ENCODE results near the gene ARHGAP6.

DNA sequence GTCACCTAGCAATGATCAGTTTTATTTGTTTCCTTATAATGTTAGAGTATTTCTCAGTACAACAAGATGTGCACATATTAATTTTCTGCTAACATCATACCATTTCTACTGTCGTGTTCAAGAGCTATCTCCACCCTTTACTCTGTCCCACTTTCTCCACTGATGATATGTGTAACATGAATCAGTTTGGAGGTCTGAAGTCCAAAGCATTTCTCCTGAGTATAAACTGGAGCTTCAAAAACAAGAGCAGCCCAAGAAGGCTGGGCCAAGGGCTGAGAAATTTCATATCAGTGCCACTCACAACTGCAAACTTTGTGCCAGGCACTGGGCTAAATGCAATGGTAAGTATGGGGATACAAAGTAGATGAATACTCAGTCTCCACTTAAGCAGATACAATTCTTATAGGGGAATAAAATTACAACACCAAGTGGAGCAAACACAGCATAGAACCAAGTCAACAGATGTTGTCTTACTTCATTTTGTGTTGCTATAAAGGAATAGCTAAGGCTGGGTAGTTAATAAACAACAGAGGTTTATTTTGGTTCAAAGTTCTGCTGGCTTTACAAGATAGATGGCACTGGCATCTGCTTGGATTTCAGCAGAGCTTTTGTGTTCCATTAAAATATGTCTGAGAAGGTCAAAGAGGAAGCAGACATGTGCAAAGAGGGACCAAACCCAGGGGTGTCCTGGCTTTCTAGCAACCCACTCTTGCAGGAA lies 328.3 kb downstream of the ARHGAP6 start:
- TF ChIP-seq, protein P1, sequence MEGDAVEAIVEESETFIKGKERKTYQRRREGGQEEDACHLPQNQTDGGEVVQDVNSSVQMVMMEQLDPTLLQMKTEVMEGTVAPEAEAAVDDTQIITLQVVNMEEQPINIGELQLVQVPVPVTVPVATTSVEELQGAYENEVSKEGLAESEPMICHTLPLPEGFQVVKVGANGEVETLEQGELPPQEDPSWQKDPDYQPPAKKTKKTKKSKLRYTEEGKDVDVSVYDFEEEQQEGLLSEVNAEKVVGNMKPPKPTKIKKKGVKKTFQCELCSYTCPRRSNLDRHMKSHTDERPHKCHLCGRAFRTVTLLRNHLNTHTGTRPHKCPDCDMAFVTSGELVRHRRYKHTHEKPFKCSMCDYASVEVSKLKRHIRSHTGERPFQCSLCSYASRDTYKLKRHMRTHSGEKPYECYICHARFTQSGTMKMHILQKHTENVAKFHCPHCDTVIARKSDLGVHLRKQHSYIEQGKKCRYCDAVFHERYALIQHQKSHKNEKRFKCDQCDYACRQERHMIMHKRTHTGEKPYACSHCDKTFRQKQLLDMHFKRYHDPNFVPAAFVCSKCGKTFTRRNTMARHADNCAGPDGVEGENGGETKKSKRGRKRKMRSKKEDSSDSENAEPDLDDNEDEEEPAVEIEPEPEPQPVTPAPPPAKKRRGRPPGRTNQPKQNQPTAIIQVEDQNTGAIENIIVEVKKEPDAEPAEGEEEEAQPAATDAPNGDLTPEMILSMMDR (IDR thresholded peaks at IDR 0.05; ENCODE audit: insufficient read depth, low read length): no peak
- no peak for TF ChIP-seq POLR2AphosphoS5 (IDR thresholded peaks at IDR 0.05; ENCODE audit: low read depth)
- no peak for TF ChIP-seq SPI1 (IDR thresholded peaks at IDR 0.05; ENCODE audit: borderline replicate concordance, low read depth)
- TF ChIP-seq REST (IDR thresholded peaks at IDR 0.05; ENCODE audit: insufficient replicate concordance, low read depth): no peak
- TF ChIP-seq GABPA (IDR thresholded peaks at IDR 0.05; ENCODE audit: low read depth): no peak

Data from HL-60 (cell line).